H1 (cell line): ENCODE data around the gene GRIA1. TPM values are rescaled to one million over a fixed set of nuclear protein-coding genes. Genes with fewer than 3 reads are reported as not detected.
A peak's percentile ranks its signal among the peaks of the same experiment; 100 is the strongest.

Source experiments
- CTCF ChIA-PET: fragments of 300-600 bp; sonication (Branson Sonifier 250); formaldehyde crosslinking; loops from one replicate; lab custom pipeline; 2021; ENCODE audit not compliant: partially characterized antibody; lab: Charles Lee
- POLR2A ChIA-PET: fragments of 300-600 bp; sonication (Branson Sonifier 250); formaldehyde crosslinking; loops from one replicate; lab custom pipeline; 2021; ENCODE audit warnings: inconsistent platforms; ENCODE audit not compliant: partially characterized antibody; lab: Charles Lee
- DNase-seq, 2 experiments: peaks; one replicate each; pipeline versions ENCODE4 v3.0.0 to v3.0.0-alpha.2; 2010 to 2022; ENCODE audit warnings: low spot score in 2 of 2, low read depth in 1 of 2, mixed read lengths in 1 of 2
- FAIRE-seq: peaks from 2 replicates; lab custom pipeline; 2011; peaks lifted over from hg19 to GRCh38; lab: Jason Lieb, UNC
- H2AFZ ChIP-seq: 2 replicates; pipeline ENCODE4 v1.8.1; 2012; ENCODE audit warnings: low read length, inconsistent platforms
- H2AK5ac ChIP-seq: 2 replicates; pipeline ENCODE4 v1.6.1; 2013; ENCODE audit warnings: low read depth, low read length
- H2BK120ac ChIP-seq: replicated peaks from 2 replicates; pipeline ENCODE3; 2013; ENCODE audit warnings: low read depth, low read length, inconsistent platforms
- H2BK12ac ChIP-seq: 2 replicates; pipeline ENCODE4 v1.6.1; 2013; ENCODE audit warnings: low read depth, low read length
- H2BK15ac ChIP-seq: 2 replicates; pipeline ENCODE4 v1.6.1; 2013; ENCODE audit warnings: low read length
- H2BK20ac ChIP-seq: 2 replicates; pipeline ENCODE4 v1.6.1; 2013; ENCODE audit warnings: low read length
- H2BK5ac ChIP-seq: 2 replicates; pipeline ENCODE4 v1.6.1; 2013; ENCODE audit warnings: low read depth, low read length
- H3K14ac ChIP-seq: 2 replicates; pipeline ENCODE4 v1.6.1; 2013; ENCODE audit warnings: inconsistent platforms; ENCODE audit not compliant: insufficient read length
- H3K18ac ChIP-seq: 2 replicates; pipeline ENCODE4 v1.6.1; 2013; ENCODE audit warnings: low read length; ENCODE audit errors: extremely low read depth
- H3K23ac ChIP-seq: 2 replicates; pipeline ENCODE4 v1.6.1; 2013; ENCODE audit warnings: inconsistent platforms; ENCODE audit not compliant: insufficient read length
- H3K23me2 ChIP-seq: 2 replicates; pipeline ENCODE4 v1.6.1; 2013; ENCODE audit warnings: low read depth, low read length
- H3K27ac ChIP-seq: 2 replicates; pipeline ENCODE4 v1.6.1; 2011; ENCODE audit warnings: low read depth, low read length, inconsistent platforms
- H3K27me3 ChIP-seq, 4 experiments: replicated peaks in 1 of 4; 1 replicate in 1 of 4; 2 replicates in 3 of 4; pipeline versions ENCODE4 v1.6.1 to v1.8.1; 2011 to 2013; ENCODE audit warnings: low read length in 3 of 4, mild to moderate bottlenecking in 3 of 4, inconsistent platforms in 2 of 4, mixed read lengths in 2 of 4, moderate library complexity in 1 of 4; ENCODE audit not compliant: control insufficient read depth in 3 of 4, insufficient read depth in 3 of 4; ENCODE audit errors: extremely low read depth in 1 of 4
- H3K36me3 ChIP-seq, 4 experiments: 2 replicates each; pipeline versions ENCODE4 v1.6.1 to v1.8.1; 2011 to 2013; ENCODE audit warnings: mild to moderate bottlenecking in 4 of 4, low read length in 3 of 4, moderate library complexity in 2 of 4, control low read depth in 1 of 4, inconsistent platforms in 1 of 4; ENCODE audit not compliant: insufficient read depth in 4 of 4, control insufficient read depth in 2 of 4
- H3K4ac ChIP-seq: replicated peaks from 2 replicates; pipeline ENCODE3; 2013; ENCODE audit warnings: low read length, low read depth, mixed read lengths, inconsistent platforms; ENCODE audit not compliant: insufficient read length
- H3K4me1 ChIP-seq, 4 experiments: replicated peaks in 1 of 4; 1 replicate in 1 of 4; 2 replicates in 3 of 4; pipeline versions ENCODE4 v1.6.1 to v1.8.1; 2011 to 2013; ENCODE audit warnings: low read length in 3 of 4, inconsistent platforms in 2 of 4, mixed read lengths in 1 of 4; ENCODE audit not compliant: insufficient read depth in 4 of 4, control insufficient read depth in 3 of 4
- H3K4me2 ChIP-seq, 2 experiments: 2 replicates each; pipeline versions ENCODE4 v1.6.1 to v1.8.1; 2011 to 2013; ENCODE audit warnings: low read depth in 2 of 2, low read length in 2 of 2, control low read depth in 1 of 2, inconsistent platforms in 1 of 2, mild to moderate bottlenecking in 1 of 2; ENCODE audit not compliant: insufficient read depth in 1 of 2
- H3K4me3 ChIP-seq, 4 experiments: fragments of 200-600, 300-600 bp in 1 of 4; sonication (generic), shearing (Covaris generic), sonication (Bioruptor Twin) in 1 of 4; 2 replicates each; pipeline versions ENCODE4 v1.5.1 to v1.8.1; 2011 to 2016; ENCODE audit warnings: low read length in 4 of 4, low read depth in 3 of 4, control low read depth in 2 of 4, inconsistent platforms in 2 of 4, mild to moderate bottlenecking in 2 of 4, mixed read lengths in 1 of 4, moderate library complexity in 1 of 4; ENCODE audit not compliant: insufficient read depth in 2 of 4; ENCODE audit errors: extremely low read depth in 1 of 4
- H3K56ac ChIP-seq: replicated peaks from 2 replicates; pipeline ENCODE3; 2013; ENCODE audit warnings: low read depth, mild to moderate bottlenecking, mixed read lengths, low read length, inconsistent platforms; ENCODE audit not compliant: insufficient read length
- H3K79me1 ChIP-seq: 2 replicates; pipeline ENCODE4 v1.6.1; 2013; ENCODE audit warnings: low read depth, low read length, control low read depth
- H3K79me2 ChIP-seq, 2 experiments: 2 replicates each; pipeline versions ENCODE4 v1.6.1 to v1.8.1; 2012 to 2013; ENCODE audit warnings: low read length in 2 of 2, mild to moderate bottlenecking in 2 of 2, inconsistent platforms in 1 of 2; ENCODE audit not compliant: insufficient read depth in 2 of 2, control insufficient read depth in 1 of 2
- H3K9ac ChIP-seq, 4 experiments: replicated peaks in 1 of 4; 1 replicate in 1 of 4; 2 replicates in 3 of 4; pipeline versions ENCODE4 v1.6.1 to v1.8.1; 2011 to 2013; ENCODE audit warnings: low read depth in 3 of 4, low read length in 3 of 4, control low read depth in 2 of 4, mild to moderate bottlenecking in 2 of 4, moderate library complexity in 2 of 4, inconsistent platforms in 1 of 4; ENCODE audit errors: extremely low read depth in 1 of 4
- H3K9me3 ChIP-seq, 2 experiments: 2 replicates each; pipeline versions ENCODE4 v1.6.1 to v1.8.1; 2012 to 2013; ENCODE audit warnings: mild to moderate bottlenecking in 2 of 2, moderate library complexity in 2 of 2, control low read depth in 1 of 2, inconsistent platforms in 1 of 2, low read depth in 1 of 2, low read length in 1 of 2, mixed read lengths in 1 of 2; ENCODE audit not compliant: insufficient read depth in 2 of 2
- H4K20me1 ChIP-seq, 2 experiments: replicated peaks in 1 of 2; 2 replicates each; pipeline versions ENCODE3 to v1.8.1; 2011 to 2013; ENCODE audit warnings: inconsistent platforms in 2 of 2, low read length in 2 of 2, mild to moderate bottlenecking in 1 of 2; ENCODE audit not compliant: insufficient read depth in 2 of 2, control insufficient read depth in 1 of 2
- H4K5ac ChIP-seq: 2 replicates; pipeline ENCODE4 v1.6.1; 2013; ENCODE audit warnings: low read length, low read depth, mixed read lengths, inconsistent platforms; ENCODE audit not compliant: insufficient read length
- H4K8ac ChIP-seq: 2 replicates; pipeline ENCODE4 v1.8.0; 2013; ENCODE audit warnings: mild to moderate bottlenecking, moderate library complexity, low read length, inconsistent platforms; ENCODE audit not compliant: insufficient read depth; ENCODE audit errors: extremely low read depth
- H4K91ac ChIP-seq: replicated peaks from 2 replicates; pipeline ENCODE3; 2013; ENCODE audit warnings: low read length, mixed read lengths, inconsistent platforms; ENCODE audit not compliant: insufficient read length
- CBX5 ChIP-seq: fragments of 300-800, 300-1000 bp; sonication (generic); IDR thresholded peaks from 2 replicates; pipeline ENCODE4 v1.7.1; 2016; ENCODE audit warnings: antibody characterized with exemption, low read length, low read depth
- JUN ChIP-seq: IDR thresholded peaks from 2 replicates; pipeline ENCODE4 v1.6.1; 2011; ENCODE audit warnings: low read depth, mild to moderate bottlenecking, improper control_type of control experiment, low read length
- KDM4A ChIP-seq: IDR thresholded peaks from one replicate; pipeline ENCODE4 v1.7.1; 2012; ENCODE audit warnings: low read depth, mild to moderate bottlenecking, moderate library complexity, low read length, inconsistent platforms; ENCODE audit not compliant: severe bottlenecking
- NANOG ChIP-seq: IDR thresholded peaks from 2 replicates; pipeline ENCODE4 v1.6.1; 2011; ENCODE audit warnings: low read length, low read depth, mild to moderate bottlenecking, inconsistent platforms; ENCODE audit not compliant: insufficient read depth, poor library complexity, severe bottlenecking
- PHF8 ChIP-seq: fragments of 200-600 bp; sonication (generic); conservative IDR thresholded peaks from 2 replicates; pipeline ENCODE4 v1.7.1; 2012; ENCODE audit warnings: low read depth, mild to moderate bottlenecking, inconsistent platforms, low read length, moderate library complexity
- POLR2A ChIP-seq, 2 experiments: IDR thresholded peaks; 1 replicate in 1 of 2; 2 replicates in 1 of 2; pipeline ENCODE4 v1.6.1; 2011; ENCODE audit warnings: low read depth in 2 of 2, low read length in 2 of 2, mild to moderate bottlenecking in 2 of 2; ENCODE audit errors: control extremely low read depth in 1 of 2
- RAD21 ChIP-seq, 2 experiments: IDR thresholded peaks in 1 of 2; conservative IDR thresholded peaks in 1 of 2; 2 replicates each; pipeline ENCODE4 v1.6.1; 2011; ENCODE audit warnings: low read depth in 2 of 2, low read length in 2 of 2, improper control_type of control experiment in 1 of 2, inconsistent platforms in 1 of 2, mild to moderate bottlenecking in 1 of 2, moderate library complexity in 1 of 2
- SIN3A ChIP-seq, 2 experiments: IDR thresholded peaks in 1 of 2; conservative IDR thresholded peaks in 1 of 2; 2 replicates each; pipeline ENCODE4 v1.6.1; 2011 to 2012; ENCODE audit warnings: low read length in 2 of 2, improper control_type of control experiment in 1 of 2, low read depth in 1 of 2, mild to moderate bottlenecking in 1 of 2
- SP1 ChIP-seq: IDR thresholded peaks from 2 replicates; pipeline ENCODE4 v1.6.1; 2011; ENCODE audit warnings: low read depth, low read length
- SRF ChIP-seq: IDR thresholded peaks from 2 replicates; pipeline ENCODE4 v1.6.1; 2011; ENCODE audit warnings: mild to moderate bottlenecking, low read depth, low read length, moderate library complexity
- TCF12 ChIP-seq: IDR thresholded peaks from 2 replicates; pipeline ENCODE4 v1.6.1; 2011; ENCODE audit warnings: low read depth, mild to moderate bottlenecking, low read length
- WGBS, 2 experiments: shearing (Covaris generic) in 1 of 2; methylation state at CpG; one replicate each; pipeline versions ENCODE4 v1.1.6 to v1.1.7; 2013 to 2015; ENCODE audit warnings: low lambda C conversion rate in 2 of 2, mixed read lengths in 2 of 2, inconsistent platforms in 1 of 2, low coverage in 1 of 2, missing lambda C conversion rate in 1 of 2; ENCODE audit not compliant: insufficient replicate concordance in 2 of 2, insufficient coverage in 1 of 2, insufficient read length in 1 of 2; ENCODE audit errors: extremely low coverage in 1 of 2, missing lambda C conversion rate in 1 of 2; 5-methylcytosine and 5-hydroxymethylcytosine counted together
- polyA plus RNA-seq, 7 experiments: library from polyadenylated mRNA; depleted of rRNA in 3 of 7; stranded (reverse) in 5 of 7; unstranded in 2 of 7; fragments of >200 nt in 5 of 7; fragments of 200-250 nt in 2 of 7; gene quantifications; 1 replicate in 5 of 7; 2 replicates in 1 of 7; 4 replicates in 1 of 7; pipeline versions ENCODE4 v1.2.1 to v1.2.3, GENCODE V29; 2011 to 2013; ENCODE audit warnings: missing spikeins in 2 of 7, mixed read lengths in 2 of 7
- total RNA-seq: library from RNA; stranded (reverse); fragmentation: NEBNext Ultra II Directional; extraction: Animal tissue kit (Norgen Biotek cat#: 25700); gene quantifications from 2 replicates; pipeline ENCODE4 v1.2.1, GENCODE V29; 2021

GRIA1 gene
- total and polyA plus RNA-seq, 2 of the 8 experiments (the other 6 are each of a cell fraction or from before 2014, with no cell fraction given): 0.97 to 2.5 TPM

GRCh38 chr5:153613672-153614071 is 123.2 kb downstream of the GRIA1 start:
- POLR2A ChIA-PET: no interaction called here
- no peaks in the 10 kb centered on the region for H3K4me1 ChIP-seq

More at GRCh38 chr5:153613672-153614071, 123.2 kb downstream of the GRIA1 start:
- Histone ChIP-seq H3K4ac (no peak overlapping the region), H3K27me3 (no peaks in the 10 kb centered on the region), H3K23ac (no peak overlapping the region), H2BK20ac (no peak overlapping the region), H3K9me3 (no peaks in the 10 kb centered on the region), H4K91ac (no peak overlapping the region), H2AFZ (no peak overlapping the region), H2BK12ac (no peak overlapping the region), H2BK15ac (no peak overlapping the region), H3K18ac (no peak overlapping the region), H4K20me1 (no peaks in the 10 kb centered on the region), H4K5ac (no peak overlapping the region), H3K36me3 (no peaks in the 10 kb centered on the region), H3K56ac (no peak overlapping the region), H3K9ac (no peak overlapping the region), H3K23me2 (no peaks in the 10 kb centered on the region), H2BK120ac (no peak overlapping the region), H3K79me1 (no peaks in the 10 kb centered on the region), H3K4me3 (no peak overlapping the region), H3K27ac (no peak overlapping the region), H3K14ac (no peak overlapping the region), H4K8ac (no peak overlapping the region), H3K4me2 (no peak overlapping the region), H2BK5ac (no peak overlapping the region), H3K79me2 (no peaks in the 10 kb centered on the region), H2AK5ac (0 out of 2 replicates have a peak overlapping the region, but pooled peaks have one; percentile 59)
- CTCF ChIA-PET: no interaction called here
- no peak for TF ChIP-seq SP1
- TF ChIP-seq POLR2A (IDR thresholded peaks at IDR 0.05; ENCODE audit: control extremely low read depth in 1 of 2, low read depth in 2 of 2, low read length in 2 of 2): no peak
- TF ChIP-seq KDM4A: no peak
- no peak for TF ChIP-seq RAD21 (IDR thresholded peaks at IDR 0.05 in 1 of 2, conservative IDR thresholded peaks at IDR 0.05 in 1 of 2; ENCODE audit: low read depth in 2 of 2, low read length in 2 of 2)
- no peak for TF ChIP-seq PHF8
- TF ChIP-seq JUN: no peak
- no peak for TF ChIP-seq NANOG
- no peak for TF ChIP-seq SRF
- no peak for TF ChIP-seq SIN3A (conservative IDR thresholded peaks at IDR 0.05 in 1 of 2, IDR thresholded peaks at IDR 0.05 in 1 of 2; ENCODE audit: low read depth in 1 of 2, low read length in 2 of 2)
- TF ChIP-seq CBX5: no peak
- TF ChIP-seq TCF12: no peak
- DNase-seq (no peak), FAIRE-seq (no peak)
- WGBS, 2 experiments: 88% methylated on average over 8 of the region's 8 CpGs; no CpG with 5 or more reads in 1 of the 2 experiments
